ENCODE data around the gene ABCG5. TPM values are rescaled to one million over a fixed set of nuclear protein-coding genes. Genes with fewer than 3 reads are reported as not detected.

ABCG5 gene
- total RNA-seq, 1 donor from 2014 or later = not detected

- Mint-ChIP-seq H3K4me1 (ENCODE audit: unreplicated experiment) (no peaks in the 10 kb centered on the region), H3K4me3 (ENCODE audit: unreplicated experiment) (no peak overlapping the region), H3K9me3 (ENCODE audit: unreplicated experiment) (no peaks in the 10 kb centered on the region), H3K36me3 (ENCODE audit: low read depth, unreplicated experiment) (no peaks in the 10 kb centered on the region), H3K27ac (ENCODE audit: unreplicated experiment) (no peak overlapping the region), H3K27me3 (ENCODE audit: unreplicated experiment) (no peaks in the 10 kb centered on the region)
- no peak for TF ChIP-seq CTCF (IDR thresholded peaks at IDR 0.05; ENCODE audit: unreplicated experiment)
- no peak for DNase-seq (ENCODE audit: low spot score)
Measured at GRCh38 chr2:43787895-43788294, 50.7 kb downstream of the ABCG5 start.

GRCh38 chr2:43778233-43778632, 60.4 kb downstream of the ABCG5 start:
- no peak overlapping the region for H3K4me3 Mint-ChIP-seq (ENCODE audit: unreplicated experiment)
- DNase-seq (ENCODE audit: low spot score) = no peak
- H3K27ac Mint-ChIP-seq (ENCODE audit: unreplicated experiment) = no peak overlapping the region
- H3K36me3 Mint-ChIP-seq (ENCODE audit: low read depth, unreplicated experiment) = no peaks in the 10 kb centered on the region
- H3K4me1 Mint-ChIP-seq (ENCODE audit: unreplicated experiment) = peaks cover 3% of the 10 kb centered on the region
- H3K27me3 Mint-ChIP-seq (ENCODE audit: unreplicated experiment) = no peaks in the 10 kb centered on the region
- H3K9me3 Mint-ChIP-seq (ENCODE audit: unreplicated experiment) = no peaks in the 10 kb centered on the region
- TF ChIP-seq CTCF (IDR thresholded peaks at IDR 0.05; ENCODE audit: unreplicated experiment) = no peak

- no peak overlapping the region for H3K27ac Mint-ChIP-seq (ENCODE audit: unreplicated experiment)
- TF ChIP-seq CTCF (IDR thresholded peaks at IDR 0.05; ENCODE audit: unreplicated experiment) = no peak
- H3K36me3 Mint-ChIP-seq (ENCODE audit: low read depth, unreplicated experiment) = no peaks in the 10 kb centered on the region
- no peak overlapping the region for H3K4me3 Mint-ChIP-seq (ENCODE audit: unreplicated experiment)
- no peaks in the 10 kb centered on the region for H3K9me3 Mint-ChIP-seq (ENCODE audit: unreplicated experiment)
- peaks cover 3% of the 10 kb centered on the region for H3K4me1 Mint-ChIP-seq (ENCODE audit: unreplicated experiment)
- no peak for DNase-seq (ENCODE audit: low spot score)
- H3K27me3 Mint-ChIP-seq (ENCODE audit: unreplicated experiment) = no peaks in the 10 kb centered on the region
Measured at GRCh38 chr2:43777306-43777926, 61.2 kb downstream of the ABCG5 start.

- Mint-ChIP-seq H3K27me3 (ENCODE audit: unreplicated experiment) (no peaks in the 10 kb centered on the region), H3K27ac (ENCODE audit: unreplicated experiment) (no peak overlapping the region), H3K4me3 (ENCODE audit: unreplicated experiment) (no peak overlapping the region), H3K4me1 (ENCODE audit: unreplicated experiment) (peaks cover 3% of the 10 kb centered on the region), H3K9me3 (ENCODE audit: unreplicated experiment) (no peaks in the 10 kb centered on the region), H3K36me3 (ENCODE audit: low read depth, unreplicated experiment) (no peaks in the 10 kb centered on the region)
- DNase-seq (ENCODE audit: low spot score) = no peak
- TF ChIP-seq CTCF (IDR thresholded peaks at IDR 0.05; ENCODE audit: unreplicated experiment) = no peak
Measured at GRCh38 chr2:43776324-43776723, 62.3 kb downstream of the ABCG5 start.

- Mint-ChIP-seq H3K4me3 (ENCODE audit: unreplicated experiment) (peak overlapping the region; percentile 91), H3K9me3 (ENCODE audit: unreplicated experiment) (no peaks in the 10 kb centered on the region), H3K27me3 (ENCODE audit: unreplicated experiment) (no peaks in the 10 kb centered on the region), H3K36me3 (ENCODE audit: low read depth, unreplicated experiment) (no peaks in the 10 kb centered on the region), H3K4me1 (ENCODE audit: unreplicated experiment) (peaks cover 3% of the 10 kb centered on the region), H3K27ac (ENCODE audit: unreplicated experiment) (peak overlapping the region; percentile 98)
- no peak for TF ChIP-seq CTCF (IDR thresholded peaks at IDR 0.05; ENCODE audit: unreplicated experiment)
- no peak for DNase-seq (ENCODE audit: low spot score)
Measured at GRCh38 chr2:43774617-43775016, 64.0 kb downstream of the ABCG5 start.

Measured in endothelial cell (in vitro differentiated cells).